HG02943 (cell line): ENCODE results near the gene KRTAP12-1.
"Not testable (repeated sequence)": the region's sequence is repeated elsewhere in the genome, so short reads cannot be mapped to it uniquely, and the experiment has no call there.

Experiments used
- ATAC-seq: cut with Tn5 transposase; IDR thresholded peaks from one replicate; pipeline ENCODE4 v1.9.1; 2021; ENCODE audit warnings: mild to moderate bottlenecking, low read depth, moderate library complexity; ENCODE audit not compliant: unreplicated experiment

Gene KRTAP12-1

GRCh38 chr21:44648557-44649311, 33.2 kb downstream of the KRTAP12-1 start:
- no peak for ATAC-seq

DNA sequence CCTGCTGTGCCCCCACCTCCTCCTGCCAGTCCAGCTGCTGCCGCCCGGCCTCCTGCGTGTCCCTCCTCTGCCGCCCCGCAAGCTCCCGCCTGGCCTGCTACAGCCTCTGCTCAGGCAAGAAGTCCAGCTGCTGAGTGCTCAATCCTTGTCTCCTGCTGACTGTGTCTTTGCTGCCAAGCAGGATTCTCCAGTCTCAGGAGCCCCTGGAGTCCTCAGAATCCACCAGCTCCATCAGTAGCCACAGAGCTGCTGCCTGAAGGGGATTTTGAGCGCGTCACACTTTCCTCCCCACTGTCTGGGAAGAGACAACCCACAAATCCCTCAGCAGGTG, 34.8 kb downstream of the KRTAP12-1 start:
- ATAC-seq = no peak

GRCh38 chr21:44646366-44647221, 35.4 kb downstream of the KRTAP12-1 start, which contains the start of gene KRTAP10-11:
TSS of gene KRTAP10-11 (plus strand) at chr21:44646414. CDS start at chr21:44646459, 45 bp downstream.
- not testable (repeated sequence) for ATAC-seq

DNA sequence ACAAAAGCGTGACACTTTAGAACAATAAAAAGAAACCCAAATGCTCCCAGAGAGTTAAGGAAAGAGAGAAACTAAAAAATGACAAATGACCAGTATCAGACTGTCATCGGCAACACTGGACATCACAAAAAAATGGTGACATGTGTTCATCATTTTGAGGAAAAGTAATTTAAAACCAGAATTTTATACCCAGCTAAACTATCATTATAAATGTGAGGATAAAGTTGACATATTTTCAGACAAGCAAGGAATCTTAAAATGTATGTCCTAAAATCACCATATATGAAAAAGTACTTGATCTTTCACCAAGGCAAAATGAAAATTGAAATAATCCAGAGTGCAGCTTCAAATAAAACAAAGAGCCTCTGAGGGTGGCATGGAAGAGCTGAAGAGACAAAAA, 37.1 kb downstream of the KRTAP12-1 start:
- ATAC-seq = no peak

GRCh38 chr21:44643741-44644310, 38.1 kb downstream of the KRTAP12-1 start:
- no peak for ATAC-seq

- no peak for ATAC-seq
Measured at GRCh38 chr21:44640761-44641160, 41.2 kb downstream of the KRTAP12-1 start.

DNA sequence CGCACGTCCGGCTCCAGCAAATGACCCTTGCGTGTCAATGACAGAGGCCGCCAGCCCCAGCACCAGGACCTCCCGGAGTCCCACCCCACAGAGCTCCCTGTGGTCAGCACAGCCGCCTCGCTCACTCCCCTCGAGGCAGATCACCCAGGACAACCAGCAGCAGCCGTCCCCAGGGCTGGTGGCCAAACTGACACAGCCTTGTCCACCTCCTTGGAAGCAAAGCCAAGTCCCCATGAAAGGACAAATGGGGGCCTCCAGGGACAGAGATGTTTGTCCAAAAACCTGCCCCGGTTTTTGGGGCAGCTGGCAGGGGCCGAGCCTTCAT, 42.7 kb downstream of the KRTAP12-1 start:
- ATAC-seq = no peak

- not testable (repeated sequence) for ATAC-seq
Measured at GRCh38 chr21:44638506-44639330, 43.2 kb downstream of the KRTAP12-1 start.

- not testable (repeated sequence) for ATAC-seq
Measured at GRCh38 chr21:44637851-44638348, 44.1 kb downstream of the KRTAP12-1 start.

GRCh38 chr21:44637018-44637850, 44.7 kb downstream of the KRTAP12-1 start, which contains the start of gene KRTAP10-10:
TSS of gene KRTAP10-10 (plus strand) at chr21:44637356. CDS start at chr21:44637418, 62 bp downstream.
- ATAC-seq = no peak

- no peak for ATAC-seq
Measured at GRCh38 chr21:44636209-44637017, 45.5 kb downstream of the KRTAP12-1 start.

GRCh38 chr21:44632067-44632466, 49.9 kb downstream of the KRTAP12-1 start:
- ATAC-seq = no peak
